T-helper 2 cell treated with Interferon-gamma antibody and Interleukin-4, amounts not matched to agents 100 ng/mL and 5 ng/mL, for 36 hours (primary cell): ENCODE measurements around the gene TEAD3. TPM values are rescaled to one million over a fixed set of nuclear protein-coding genes. Genes with fewer than 3 reads are reported as not detected.
"Not testable (repeated sequence)": the region's sequence is repeated elsewhere in the genome, so short reads cannot be mapped to it uniquely, and the experiment has no call there.

Source experiments
- intact Hi-C: fragments of 100-400 bp; cut with micrococcal nuclease; formaldehyde crosslinking; loops from one replicate; pipeline ENCODE4 v1.15.1; 2023
- total RNA-seq: library from RNA; stranded (reverse); gene quantifications from 2 replicates; pipeline ENCODE4 v1.2.3, GENCODE V29; 2022

The TEAD3 gene
- total RNA-seq, 1 donor from 2014 or later, result 0.14 TPM

DNA sequence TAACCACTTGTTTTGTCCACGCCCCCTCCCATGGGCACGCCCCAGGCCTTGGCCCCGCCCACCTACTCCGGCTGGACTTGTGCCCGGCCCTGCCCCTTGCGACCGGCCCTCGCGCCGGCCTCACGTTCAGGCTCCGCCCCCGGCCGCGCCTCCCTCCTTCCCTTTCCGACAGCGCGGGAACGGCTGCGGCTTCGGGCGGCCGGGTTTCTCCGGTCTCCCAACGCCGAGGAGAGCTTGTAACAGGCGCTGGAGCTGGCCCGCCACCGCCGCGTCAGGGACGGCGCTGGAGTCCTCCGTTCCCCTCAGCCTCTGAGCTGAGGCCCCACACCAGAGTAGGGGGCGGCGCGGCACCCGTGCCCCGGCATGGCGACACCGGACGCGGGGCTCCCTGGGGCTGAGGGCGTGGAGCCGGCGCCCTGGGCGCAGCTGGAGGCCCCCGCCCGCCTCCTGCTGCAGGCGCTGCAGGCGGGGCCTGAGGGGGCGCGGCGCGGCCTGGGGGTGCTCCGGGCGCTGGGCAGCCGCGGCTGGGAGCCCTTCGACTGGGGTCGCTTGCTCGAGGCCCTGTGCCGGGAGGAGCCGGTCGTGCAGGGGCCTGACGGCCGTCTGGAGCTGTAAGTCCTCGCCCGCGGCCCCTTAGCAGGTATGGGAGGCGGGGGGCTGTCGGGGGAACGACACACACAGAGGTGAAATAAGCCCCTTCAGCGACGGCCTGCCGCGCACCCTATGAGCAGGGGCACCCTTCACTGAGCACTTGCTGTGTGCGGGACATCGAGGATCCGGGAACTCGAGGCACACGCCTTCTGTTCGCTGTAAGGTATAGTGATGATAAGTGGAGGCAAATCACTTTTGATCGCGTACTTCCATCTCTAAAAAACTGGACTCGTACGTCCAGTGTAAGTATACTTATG, 44.4 kb downstream of the TEAD3 start, which contains the start of gene FANCE:
Gene FANCE, plus strand, starts transcription at position 156 of the 908 bp plus-strand sequence. Its CDS starts 208 bp downstream, at position 364.
- intact Hi-C loops, result loop anchor here (1.0 to 2.0 kb wide), 2 partner anchors 16 to 34 kb away; partner anchors contain the start of gene RPL10A

DNA sequence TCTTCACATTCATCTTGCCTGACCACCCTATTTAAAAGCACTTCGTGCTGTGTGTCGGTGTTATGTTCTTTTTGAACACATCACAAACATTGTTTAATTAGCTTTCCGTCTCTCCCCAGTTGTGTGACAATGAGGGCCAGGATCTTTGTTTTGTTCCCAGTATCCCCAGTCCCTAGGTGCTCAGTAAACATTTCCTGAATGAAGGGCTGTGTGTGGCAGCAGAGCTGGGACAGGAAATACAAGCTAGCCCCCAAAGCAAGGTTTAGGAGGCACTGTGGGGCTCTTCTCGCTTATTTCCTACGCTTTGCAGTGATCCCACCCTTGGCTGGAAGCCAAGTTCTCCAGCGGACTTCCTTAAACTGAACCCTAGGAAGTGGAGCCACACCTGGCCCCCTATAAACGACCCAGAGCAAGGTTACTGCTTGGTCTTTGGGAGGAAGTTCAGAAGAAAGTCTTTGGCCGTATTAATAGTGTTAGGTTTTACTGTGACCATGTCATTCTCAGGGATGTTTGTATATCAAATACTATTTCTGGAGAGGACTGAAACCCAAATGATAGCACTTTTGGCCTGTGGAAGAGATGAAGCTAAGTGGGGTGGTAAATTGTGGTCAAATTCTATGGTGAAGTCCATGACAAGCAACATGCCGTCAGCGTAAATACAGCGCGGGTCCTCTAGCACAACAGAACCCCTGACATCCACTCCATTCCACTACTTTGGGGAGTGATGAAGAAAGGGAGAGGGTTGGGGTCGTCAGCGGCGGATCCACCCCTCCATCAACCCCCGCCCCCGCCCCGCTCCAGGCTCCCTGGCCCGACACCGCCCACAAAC, 45.3 kb downstream of the TEAD3 start:
- intact Hi-C loops, result loop anchor here (1.0 to 2.0 kb wide), 2 partner anchors 17 to 33 kb away; partner anchors contain the start of gene RPL10A

DNA sequence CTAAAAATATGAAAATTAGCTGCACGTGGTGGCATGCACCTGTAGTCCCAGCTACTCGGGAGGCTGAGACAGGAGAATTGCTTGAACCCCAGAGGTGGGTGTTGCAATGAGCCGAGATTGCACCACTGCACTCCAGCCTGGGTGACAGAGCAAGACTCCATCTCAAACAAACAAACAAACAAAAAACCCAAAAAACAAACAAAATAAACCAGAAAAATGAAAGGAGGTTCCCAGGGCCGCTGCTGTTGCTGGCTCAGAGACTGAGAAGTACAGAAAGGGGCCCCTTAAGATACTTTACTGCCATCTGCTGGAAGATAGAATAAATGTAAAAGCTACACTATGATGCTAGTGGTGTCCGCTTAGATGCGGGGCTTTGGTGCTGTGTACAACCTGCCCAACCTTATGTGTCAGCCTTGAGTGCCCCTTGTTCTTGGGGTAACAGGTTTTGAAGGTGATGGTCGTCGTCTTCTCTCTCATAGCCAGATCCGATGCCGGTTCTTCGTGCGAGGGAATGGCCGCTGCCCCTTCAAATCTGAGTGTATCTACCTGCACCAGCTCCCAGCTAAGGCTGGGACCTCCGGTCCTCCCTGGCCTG, 47.5 kb downstream of the TEAD3 start:
- intact Hi-C loops, result loop anchor here (1.0 kb wide), 2 partner anchors 107 to 152 kb away; partner anchors contain the start of genes DEF6 and PPARD

DNA sequence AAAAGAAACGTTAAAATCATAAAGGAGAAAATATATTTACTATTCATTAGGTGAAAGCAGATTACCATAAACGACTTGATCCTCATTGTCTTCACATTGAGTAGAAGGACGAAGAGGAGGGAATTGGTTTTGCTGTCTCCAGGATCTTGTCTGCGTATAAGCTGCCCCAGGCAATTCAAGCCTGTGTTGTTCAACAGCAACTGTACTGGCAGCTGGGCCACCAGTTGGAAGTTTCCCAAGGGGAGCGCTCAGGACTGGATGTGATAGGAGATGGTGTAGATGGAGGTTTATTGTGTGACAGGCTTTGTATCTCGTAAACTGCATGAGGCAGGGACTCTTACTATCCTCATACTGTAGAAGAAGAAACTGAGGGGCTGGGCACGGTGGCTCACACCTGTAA, 48.7 kb downstream of the TEAD3 start:
- intact Hi-C loops, result no loop called here

DNA sequence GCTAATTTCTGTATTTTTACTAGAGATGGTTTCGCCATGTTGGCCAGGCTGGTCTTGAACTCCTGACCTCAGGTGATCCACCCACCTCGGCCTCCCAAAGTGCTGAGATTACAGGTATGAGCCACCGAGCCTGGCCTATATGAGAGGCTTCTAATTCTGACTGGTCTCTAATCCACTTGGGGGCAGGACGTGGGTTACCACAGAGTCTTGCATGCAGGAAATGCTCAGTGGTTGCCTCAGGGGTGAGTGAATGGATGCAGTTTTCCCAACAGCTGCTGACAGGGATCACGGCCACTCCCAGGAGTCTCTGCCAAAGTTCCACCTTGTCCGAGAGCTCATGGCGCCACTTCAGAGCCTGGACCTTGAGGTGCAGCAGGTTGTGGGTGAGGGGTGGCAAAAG, 51.2 kb downstream of the TEAD3 start:
- intact Hi-C loops, result no loop called here

DNA sequence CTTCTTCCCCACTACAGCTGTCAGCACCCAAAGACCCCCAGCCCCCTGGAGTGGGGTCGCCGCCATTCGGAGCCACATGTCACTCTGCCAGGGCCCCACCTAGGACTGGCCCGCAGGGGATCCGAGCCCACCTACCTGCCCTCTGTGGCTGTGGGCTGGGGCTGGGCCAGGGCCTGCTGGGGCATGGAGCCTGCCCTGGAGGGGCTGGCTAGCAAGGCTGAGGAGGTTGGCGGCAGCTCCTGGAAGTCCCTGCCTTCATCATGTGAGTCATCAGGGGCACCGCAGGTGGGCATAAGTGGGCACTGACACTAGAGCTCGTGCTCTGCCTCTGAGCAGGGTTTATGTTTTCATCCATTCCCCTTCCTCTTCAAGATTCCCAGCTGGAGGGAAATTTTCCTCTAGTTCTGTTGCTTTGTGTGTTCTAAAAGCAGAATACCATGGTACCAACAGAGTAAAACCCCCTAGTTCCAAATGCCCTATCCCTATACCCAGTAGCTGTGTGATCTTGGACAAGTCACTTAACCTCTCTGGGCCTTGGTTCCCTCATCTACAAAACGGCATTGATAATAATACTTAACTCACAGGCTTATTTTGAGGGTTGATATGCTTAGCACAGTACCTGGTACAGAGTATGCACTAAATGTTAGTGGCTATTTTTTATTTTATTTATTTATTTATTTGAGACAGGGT, 53.4 kb downstream of the TEAD3 start:
- intact Hi-C loops, result no loop called here

DNA sequence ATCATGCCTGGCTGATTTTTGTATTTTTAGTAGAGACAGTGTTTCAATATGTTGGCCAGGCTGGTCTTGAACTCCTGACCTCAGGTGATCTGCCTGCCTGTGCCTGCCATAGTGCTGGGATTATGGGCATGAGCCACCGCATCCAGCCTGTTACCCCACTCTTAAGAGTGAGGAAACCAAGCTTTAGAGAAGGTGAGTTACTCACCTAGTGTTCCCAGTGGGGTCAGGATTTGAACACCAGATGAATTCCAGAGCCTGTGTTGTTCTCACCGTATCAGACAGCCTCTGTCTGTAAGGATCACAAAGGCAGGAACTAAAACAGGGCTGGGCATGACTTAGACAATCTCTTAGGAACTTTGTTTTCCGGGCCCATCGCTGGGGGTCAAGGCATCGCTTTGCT, 54.2 kb downstream of the TEAD3 start:
- intact Hi-C loops, result no loop called here

DNA sequence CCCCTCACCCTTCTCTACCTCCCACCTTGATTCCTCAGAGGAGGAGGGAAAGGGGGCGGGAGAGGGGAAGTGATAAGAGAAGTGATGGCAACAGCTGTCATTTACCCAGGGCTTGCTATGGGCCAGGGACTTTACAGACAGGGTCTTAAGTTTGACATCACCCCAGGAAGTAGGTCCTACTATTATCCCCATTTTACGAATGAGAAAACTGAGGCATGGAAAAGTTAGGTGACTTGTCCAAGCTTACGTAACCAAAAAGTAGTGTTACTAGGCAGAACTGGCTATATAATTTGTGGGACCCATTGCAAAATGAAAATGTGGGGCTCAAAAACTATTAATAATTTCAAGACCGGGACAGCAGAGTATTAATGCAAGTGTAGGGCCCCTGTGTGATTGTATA, 55.2 kb downstream of the TEAD3 start:
- intact Hi-C loops, result no loop called here

DNA sequence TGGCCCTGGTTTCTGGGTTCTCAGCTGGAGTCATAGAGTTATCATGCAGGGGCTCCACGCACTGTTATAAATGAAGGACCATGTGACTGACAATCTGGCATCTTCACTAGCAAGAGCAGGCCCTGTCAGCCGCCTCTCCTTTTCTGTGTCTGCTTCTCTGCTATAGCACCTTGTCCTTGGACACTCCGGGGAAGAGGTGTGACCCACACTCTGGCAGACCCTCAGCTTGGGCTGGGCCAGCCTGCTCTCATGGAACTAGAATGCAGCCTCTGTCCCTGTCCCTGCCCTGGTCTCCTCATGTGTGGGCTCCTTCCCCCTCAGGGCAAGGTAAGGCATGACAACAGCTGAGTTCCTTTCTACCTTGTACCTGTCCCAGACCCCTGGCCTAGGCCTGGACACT, 55.7 kb downstream of the TEAD3 start:
- intact Hi-C loops, result no loop called here

DNA sequence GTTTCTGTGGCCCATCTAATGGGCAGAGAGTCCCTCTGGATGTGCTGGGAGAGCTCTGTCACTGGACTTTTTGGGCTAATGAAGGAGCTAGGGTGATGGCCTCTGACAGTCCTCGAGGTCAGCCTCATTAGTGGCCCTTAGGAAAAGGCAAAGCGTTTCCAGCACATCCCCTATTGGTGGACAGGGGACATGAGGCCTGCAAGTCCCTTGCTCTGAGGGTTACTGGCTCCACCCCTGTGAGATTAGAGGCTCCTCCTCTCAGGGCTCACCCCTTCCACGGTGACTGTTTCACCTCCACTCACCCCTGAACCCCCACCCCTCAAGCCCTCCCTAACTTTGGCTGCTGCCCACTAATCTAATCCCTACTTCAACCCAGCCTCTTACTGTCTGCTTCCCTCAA, 57.6 kb downstream of the TEAD3 start:
- intact Hi-C loops, result no loop called here

DNA sequence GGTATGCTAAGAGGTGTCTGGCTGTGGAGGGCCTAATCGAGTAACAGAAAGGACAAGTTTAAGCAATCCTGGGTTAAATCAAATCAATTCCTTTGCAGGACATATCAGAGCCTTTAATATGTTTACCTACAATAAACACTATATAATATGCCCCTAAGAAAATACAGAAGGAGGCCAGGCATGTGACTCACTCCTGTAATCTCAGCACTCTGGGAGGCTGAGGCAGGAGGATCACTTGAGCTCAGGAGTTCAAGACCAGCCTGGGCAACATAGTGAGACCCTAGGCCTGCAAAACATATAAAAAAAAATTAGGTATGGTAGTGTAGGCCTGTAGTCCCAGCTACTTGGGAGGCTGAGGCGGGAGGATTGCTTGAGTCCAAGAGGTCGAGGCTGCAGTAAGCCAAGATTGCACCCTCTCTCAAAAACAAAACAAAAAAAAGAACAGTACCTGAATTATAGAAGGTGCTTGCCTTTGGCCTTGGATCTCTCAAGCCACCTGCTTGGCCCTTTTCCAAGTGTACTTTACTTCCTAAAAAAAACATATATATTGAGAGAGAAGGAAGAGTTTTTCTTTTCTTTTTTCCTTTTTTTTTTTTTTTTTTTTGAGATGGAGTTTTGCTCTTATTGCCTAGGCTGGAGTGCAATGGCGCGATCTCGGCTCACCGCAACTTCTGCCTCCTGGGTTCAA, 58.4 kb downstream of the TEAD3 start:
- intact Hi-C loops, result not testable (repeated sequence)

DNA sequence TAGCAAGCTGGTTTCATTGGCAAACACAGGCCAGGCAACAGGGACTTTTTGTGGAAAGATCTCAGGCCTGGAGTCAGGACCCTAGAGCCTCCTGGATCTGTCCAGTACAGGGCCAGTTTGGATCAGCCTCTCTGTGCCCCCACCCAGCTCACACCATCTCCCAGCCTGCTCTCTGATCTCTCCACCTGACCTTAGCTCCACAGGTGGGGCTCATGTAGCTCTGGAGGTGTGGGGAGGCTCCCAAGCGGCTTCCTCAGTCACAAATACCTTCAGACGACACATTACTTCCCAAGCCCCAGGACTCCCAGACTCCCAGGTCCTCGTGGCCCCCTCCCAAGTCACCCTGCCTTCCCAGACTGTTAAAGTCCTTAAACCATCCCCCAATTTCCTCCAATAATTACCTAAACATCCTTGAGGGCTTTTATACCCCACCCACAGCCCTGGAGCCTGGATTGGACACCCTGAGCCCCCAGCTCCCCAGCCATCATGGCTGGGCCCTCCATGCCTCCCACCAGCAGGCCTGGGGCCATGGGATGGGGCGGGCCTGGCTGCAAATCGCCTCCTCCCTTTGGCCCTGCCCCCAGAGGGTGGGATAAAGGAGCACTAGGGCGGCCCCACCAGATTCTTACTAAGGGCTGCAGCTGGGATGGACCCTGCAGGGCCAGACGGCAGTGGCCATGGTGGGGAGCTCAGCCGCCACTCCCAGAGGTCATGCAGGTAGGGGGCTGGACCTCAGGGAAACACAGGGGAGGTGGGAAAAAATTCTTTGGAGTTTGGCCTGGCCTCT, 60.6 kb downstream of the TEAD3 start:
- intact Hi-C loops, result no loop called here

DNA sequence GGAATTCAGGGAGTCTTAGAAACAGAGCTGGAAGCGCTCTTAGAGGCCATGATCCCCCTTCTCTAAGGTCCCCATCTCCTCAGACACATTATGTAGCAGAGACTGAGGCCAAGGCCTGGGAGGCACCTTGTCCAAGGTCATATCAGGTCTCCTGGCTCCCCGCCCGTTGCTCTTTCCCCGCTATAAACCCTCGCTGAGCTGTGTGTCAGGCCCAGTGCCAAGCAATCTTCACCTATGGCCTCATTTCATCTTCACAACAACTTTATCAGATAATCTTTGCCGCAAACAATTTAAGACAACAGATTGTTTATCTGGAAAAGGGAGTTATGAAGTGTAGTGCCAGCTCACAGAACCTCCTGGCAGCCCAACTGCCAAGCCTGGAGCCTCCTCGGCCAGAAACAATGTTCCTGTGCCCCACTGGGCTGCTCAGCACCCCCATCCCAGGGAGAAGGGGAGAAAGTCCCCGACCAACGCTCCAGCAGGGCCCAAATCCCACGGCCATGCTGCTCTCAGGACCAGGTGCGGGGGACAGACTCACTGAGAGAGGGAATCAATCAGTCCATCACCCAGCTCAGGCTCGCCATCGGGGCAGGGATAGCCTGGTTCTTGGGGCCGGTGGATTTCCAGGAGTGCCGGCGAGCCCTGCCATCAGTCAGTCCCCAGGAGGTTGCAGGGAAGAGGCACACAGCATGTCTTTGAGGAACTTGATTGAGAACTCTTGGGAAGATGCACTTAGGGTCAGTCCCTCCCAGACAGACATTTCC, 61.6 kb downstream of the TEAD3 start:
- intact Hi-C loops, result no loop called here

DNA sequence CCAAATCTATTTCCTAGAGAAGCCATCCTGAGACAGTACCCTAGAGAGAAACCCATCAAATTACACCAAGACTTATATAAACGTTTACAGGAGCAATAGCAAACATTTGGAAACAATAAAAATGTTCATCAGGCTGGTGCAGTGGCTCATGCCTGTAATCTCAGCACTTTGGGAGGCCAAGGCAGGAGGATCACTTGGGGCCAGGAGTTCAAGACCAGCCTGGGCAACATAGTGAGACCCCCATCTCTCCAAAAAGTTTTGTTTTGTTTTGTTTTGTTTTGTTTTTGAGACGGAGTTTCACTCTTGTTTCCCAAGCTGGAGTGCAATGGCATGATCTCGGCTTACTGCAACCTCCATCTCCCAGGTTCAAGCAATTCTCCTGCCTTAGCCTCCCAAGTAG, 64.2 kb downstream of the TEAD3 start:
- intact Hi-C loops, result not testable (repeated sequence)

DNA sequence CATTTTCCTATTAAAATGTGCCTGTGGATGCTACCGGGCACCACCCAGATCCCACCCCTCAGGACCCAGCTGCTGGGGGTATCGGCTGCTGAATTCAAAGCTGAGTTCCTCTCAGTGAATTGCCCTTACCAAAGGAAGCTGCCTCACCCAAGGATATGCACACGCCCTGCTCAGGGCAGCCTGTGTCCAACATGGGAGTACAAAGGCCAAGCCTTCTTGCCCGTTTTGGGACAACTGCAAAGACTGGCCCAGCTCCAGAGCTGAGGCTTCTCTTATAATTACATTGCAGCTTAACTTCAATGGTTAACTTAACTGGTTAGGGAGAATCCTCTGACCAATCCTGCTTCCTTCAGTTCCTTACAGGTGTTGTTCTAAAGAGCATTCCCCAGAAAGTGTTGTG, 64.6 kb downstream of the TEAD3 start:
- intact Hi-C loops, result no loop called here

DNA sequence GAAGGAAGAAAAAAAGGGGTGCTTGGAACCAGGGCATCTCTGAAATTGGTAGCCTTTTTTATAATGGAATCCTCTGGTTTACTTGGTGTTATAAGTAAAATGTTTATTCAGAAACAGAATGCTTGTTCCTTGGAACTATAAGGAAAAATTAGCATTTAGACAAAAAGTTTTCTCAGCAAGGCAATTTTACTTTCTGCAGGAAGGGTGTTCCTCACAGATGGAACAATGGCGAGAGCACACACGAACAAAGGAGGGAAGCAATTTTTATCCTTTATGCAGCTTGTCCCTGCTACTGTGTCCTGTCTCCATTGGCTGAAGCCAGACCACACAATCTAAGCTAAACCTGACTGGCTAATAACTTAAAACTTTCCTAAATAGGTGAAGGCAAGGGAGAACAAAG, 67.4 kb downstream of the TEAD3 start:
- intact Hi-C loops, result no loop called here

DNA sequence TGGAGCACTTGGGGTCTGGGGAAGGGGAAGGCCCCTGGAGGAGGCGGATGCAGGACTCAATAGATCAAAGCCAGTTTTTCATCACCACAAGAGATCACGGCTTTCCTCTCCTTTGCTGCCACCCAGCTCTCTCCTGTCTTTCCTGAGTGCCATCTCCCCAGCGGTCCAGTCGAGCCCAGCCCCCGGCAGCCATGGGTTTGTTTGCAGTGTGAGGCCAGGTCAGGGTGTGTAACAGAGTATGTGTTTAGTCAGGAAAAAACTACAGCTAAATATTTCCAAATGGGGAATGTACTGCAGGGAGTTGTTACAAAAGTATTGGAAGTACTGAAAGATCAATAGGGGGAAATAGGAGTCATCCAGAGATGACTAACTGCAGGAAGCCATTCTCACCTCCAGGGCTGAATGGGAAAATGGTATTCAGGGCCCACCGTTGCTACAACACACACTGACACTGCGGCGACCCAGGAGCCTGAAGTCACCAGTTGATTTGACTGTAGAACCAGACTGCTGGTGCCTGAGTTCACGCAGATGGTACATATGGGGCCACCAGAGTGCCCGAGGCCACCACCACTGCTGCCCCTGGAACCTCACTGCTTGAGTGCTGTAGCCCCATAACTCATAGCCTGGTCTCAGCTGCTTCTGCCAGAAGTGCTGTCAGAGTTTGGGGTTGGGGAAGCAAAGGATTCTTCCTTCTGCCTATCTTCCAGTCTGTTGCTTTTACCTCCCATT, 68.3 kb downstream of the TEAD3 start:
- intact Hi-C loops, result no loop called here

DNA sequence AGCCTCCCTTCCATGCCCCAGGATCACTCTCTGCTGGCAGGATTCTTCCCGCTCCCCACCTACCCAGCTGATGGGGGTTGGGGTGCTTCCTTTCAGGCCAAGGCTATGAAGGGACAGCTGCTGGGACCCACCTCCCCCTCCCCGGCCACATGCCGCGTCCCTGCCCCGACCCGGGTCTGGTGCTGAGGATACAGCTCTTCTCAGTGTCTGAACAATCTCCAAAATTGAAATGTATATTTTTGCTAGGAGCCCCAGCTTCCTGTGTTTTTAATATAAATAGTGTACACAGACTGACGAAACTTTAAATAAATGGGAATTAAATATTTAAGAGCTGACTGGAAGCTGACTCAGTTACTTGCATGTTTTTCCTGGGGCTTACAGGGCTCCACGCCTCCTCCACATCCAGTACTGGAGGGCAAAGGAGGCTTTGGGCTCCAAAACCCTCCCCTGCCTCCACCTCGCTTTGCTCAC, 69.0 kb downstream of the TEAD3 start:
- intact Hi-C loops, result no loop called here
